ENCODE measurements around the gene RAB5B.
A peak's percentile ranks its signal among the peaks of the same experiment; 100 is the strongest.
"Not testable (repeated sequence)": the region's sequence is repeated elsewhere in the genome, so short reads cannot be mapped to it uniquely, and the experiment has no call there.

Gene RAB5B

DNA sequence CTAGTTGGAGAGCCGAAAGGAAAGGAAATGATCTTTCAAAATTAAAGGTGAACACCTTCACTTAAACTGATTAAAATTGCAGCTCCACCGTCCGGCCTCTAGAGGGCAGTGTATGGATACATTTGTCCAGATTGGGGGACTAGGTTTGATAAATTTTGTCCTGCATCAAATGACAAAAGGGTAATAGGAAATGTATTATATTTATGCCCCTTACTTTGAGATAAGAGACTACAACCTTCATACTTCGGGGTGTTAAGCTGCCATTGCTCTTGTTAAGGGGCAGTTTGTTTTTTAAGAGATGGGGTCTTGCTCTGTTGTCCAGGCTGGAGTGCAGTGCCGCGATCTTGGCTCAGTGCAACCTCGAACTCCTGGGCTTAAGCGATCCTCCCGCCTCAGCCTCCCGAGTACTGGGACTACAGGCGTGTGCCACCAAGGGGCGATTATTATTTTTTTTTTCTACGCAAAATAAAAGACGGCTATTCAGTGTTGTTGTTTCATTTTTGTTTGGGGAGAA is 22.4 kb downstream of the RAB5B start:
- no peaks in the 10 kb centered on the region for H3K9me2 ChIP-seq (replicated peaks; ENCODE audit: low read depth, low read length)

GRCh38 chr12:55996715-55997534 is 23.0 kb downstream of the RAB5B start, which contains the start of gene SUOX:
Gene SUOX, plus strand, starts transcription at chr12:55997276. Its CDS starts 4,946 bp downstream, at chr12:56002222.
- H3K36me3 ChIP-seq (ENCODE audit: insufficient read depth, low read length): peaks cover 11% of the 10 kb centered on the region; the same call in 1 of the 2 replicates
- TF ChIP-seq, protein P1, sequence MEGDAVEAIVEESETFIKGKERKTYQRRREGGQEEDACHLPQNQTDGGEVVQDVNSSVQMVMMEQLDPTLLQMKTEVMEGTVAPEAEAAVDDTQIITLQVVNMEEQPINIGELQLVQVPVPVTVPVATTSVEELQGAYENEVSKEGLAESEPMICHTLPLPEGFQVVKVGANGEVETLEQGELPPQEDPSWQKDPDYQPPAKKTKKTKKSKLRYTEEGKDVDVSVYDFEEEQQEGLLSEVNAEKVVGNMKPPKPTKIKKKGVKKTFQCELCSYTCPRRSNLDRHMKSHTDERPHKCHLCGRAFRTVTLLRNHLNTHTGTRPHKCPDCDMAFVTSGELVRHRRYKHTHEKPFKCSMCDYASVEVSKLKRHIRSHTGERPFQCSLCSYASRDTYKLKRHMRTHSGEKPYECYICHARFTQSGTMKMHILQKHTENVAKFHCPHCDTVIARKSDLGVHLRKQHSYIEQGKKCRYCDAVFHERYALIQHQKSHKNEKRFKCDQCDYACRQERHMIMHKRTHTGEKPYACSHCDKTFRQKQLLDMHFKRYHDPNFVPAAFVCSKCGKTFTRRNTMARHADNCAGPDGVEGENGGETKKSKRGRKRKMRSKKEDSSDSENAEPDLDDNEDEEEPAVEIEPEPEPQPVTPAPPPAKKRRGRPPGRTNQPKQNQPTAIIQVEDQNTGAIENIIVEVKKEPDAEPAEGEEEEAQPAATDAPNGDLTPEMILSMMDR (conservative IDR thresholded peaks at IDR 0.05; ENCODE audit: low read length): no peak
- no peak for TF ChIP-seq EZH2phosphoT487 (IDR thresholded peaks at IDR 0.05; ENCODE audit: borderline replicate concordance)
- no peak within 1 kb of the TSS for H3K9ac ChIP-seq (ENCODE audit: low read depth, low read length, poor library complexity, severe bottlenecking)
- no peaks in the 10 kb centered on the region for H3F3A ChIP-seq (ENCODE audit: low read depth)
- H3K4me2 ChIP-seq (ENCODE audit: low read depth, low read length, poor library complexity, severe bottlenecking): no peak within 1 kb of the TSS
- H3K4me1 ChIP-seq (ENCODE audit: insufficient read depth, low read length, poor library complexity, severe bottlenecking): no peaks in the 10 kb centered on the region
- no peaks in the 10 kb centered on the region for H3K27me3 ChIP-seq (ENCODE audit: insufficient read depth, low read length, poor library complexity, severe bottlenecking)
- H2AFZ ChIP-seq (ENCODE audit: low read length): no peak within 1 kb of the TSS
- no peaks in the 10 kb centered on the region for H3K9me2 ChIP-seq (replicated peaks; ENCODE audit: low read depth, low read length)
- H3K4me3 ChIP-seq (ENCODE audit: low read length, poor library complexity, severe bottlenecking): no peak within 1 kb of the TSS
- no peaks in the 10 kb centered on the region for H4K20me1 ChIP-seq (ENCODE audit: insufficient read depth, low read length, poor library complexity, severe bottlenecking)
- no peaks in the 10 kb centered on the region for H3K9me3 ChIP-seq (ENCODE audit: insufficient read depth, low read depth, low read length)
- no peaks in the 10 kb centered on the region for H3K79me2 ChIP-seq (ENCODE audit: insufficient read depth, low read length)

More for the DNA sequence above, 22.4 kb downstream of the RAB5B start:
- Histone ChIP-seq H3K9ac (ENCODE audit: low read depth, low read length, poor library complexity, severe bottlenecking) (no peak overlapping the region), H3K27me3 (ENCODE audit: insufficient read depth, low read length, poor library complexity, severe bottlenecking) (no peaks in the 10 kb centered on the region), H4K20me1 (ENCODE audit: insufficient read depth, low read length, poor library complexity, severe bottlenecking) (no peaks in the 10 kb centered on the region), H3K9me3 (ENCODE audit: insufficient read depth, low read depth, low read length) (no peaks in the 10 kb centered on the region), H3K4me3 (ENCODE audit: low read length, poor library complexity, severe bottlenecking) (no peak overlapping the region), H3F3A (ENCODE audit: low read depth) (no peaks in the 10 kb centered on the region), H3K4me2 (ENCODE audit: low read depth, low read length, poor library complexity, severe bottlenecking) (no peak overlapping the region), H3K36me3 (ENCODE audit: insufficient read depth, low read length) (peaks cover 16% of the 10 kb centered on the region; the same call in 1 of the 2 replicates), H3K4me1 (ENCODE audit: insufficient read depth, low read length, poor library complexity, severe bottlenecking) (no peaks in the 10 kb centered on the region), H3K79me2 (ENCODE audit: insufficient read depth, low read length) (no peaks in the 10 kb centered on the region), H2AFZ (ENCODE audit: low read length) (no peak overlapping the region)
- TF ChIP-seq, protein P1 (conservative IDR thresholded peaks at IDR 0.05; ENCODE audit: low read length): peak; percentile 98
- no peak for TF ChIP-seq EZH2phosphoT487 (IDR thresholded peaks at IDR 0.05; ENCODE audit: borderline replicate concordance)

DNA sequence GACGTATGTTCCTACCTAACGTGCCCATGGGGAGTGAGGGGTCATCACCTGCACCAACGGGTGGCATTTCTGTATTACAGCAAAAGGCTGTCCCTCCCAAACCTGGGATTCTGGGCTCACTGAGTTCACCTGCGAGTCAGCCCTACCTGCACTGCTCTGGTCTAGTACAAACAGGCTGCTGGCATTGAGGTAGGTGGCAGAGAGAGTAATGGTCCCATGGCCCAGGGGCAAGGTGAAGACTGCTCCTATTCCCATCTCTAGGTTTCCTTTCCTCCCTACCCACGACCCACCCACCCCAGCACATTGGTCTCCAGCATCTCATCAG is 23.6 kb downstream of the RAB5B start:
- Histone ChIP-seq H4K20me1 (ENCODE audit: insufficient read depth, low read length, poor library complexity, severe bottlenecking) (no peaks in the 10 kb centered on the region), H3K9me2 (replicated peaks; ENCODE audit: low read depth, low read length) (no peaks in the 10 kb centered on the region), H2AFZ (ENCODE audit: low read length) (no peak overlapping the region), H3K4me2 (ENCODE audit: low read depth, low read length, poor library complexity, severe bottlenecking) (no peak overlapping the region), H3F3A (ENCODE audit: low read depth) (no peaks in the 10 kb centered on the region), H3K9me3 (ENCODE audit: insufficient read depth, low read depth, low read length) (no peaks in the 10 kb centered on the region), H3K9ac (ENCODE audit: low read depth, low read length, poor library complexity, severe bottlenecking) (no peak overlapping the region), H3K4me1 (ENCODE audit: insufficient read depth, low read length, poor library complexity, severe bottlenecking) (no peaks in the 10 kb centered on the region), H3K79me2 (ENCODE audit: insufficient read depth, low read length) (no peaks in the 10 kb centered on the region), H3K4me3 (ENCODE audit: low read length, poor library complexity, severe bottlenecking) (no peak overlapping the region), H3K27me3 (ENCODE audit: insufficient read depth, low read length, poor library complexity, severe bottlenecking) (no peaks in the 10 kb centered on the region), H3K36me3 (ENCODE audit: insufficient read depth, low read length) (peaks cover 5% of the 10 kb centered on the region; the same call in 1 of the 2 replicates)
- no peak for TF ChIP-seq EZH2phosphoT487 (IDR thresholded peaks at IDR 0.05; ENCODE audit: borderline replicate concordance)
- TF ChIP-seq, protein P1 (conservative IDR thresholded peaks at IDR 0.05; ENCODE audit: low read length): no peak

GRCh38 chr12:55999522-55999921 is 25.6 kb downstream of the RAB5B start:
- not testable (repeated sequence) for H3K9ac ChIP-seq (ENCODE audit: low read depth, low read length, poor library complexity, severe bottlenecking); H3K9me2 ChIP-seq (replicated peaks; ENCODE audit: low read depth, low read length); H3K4me2 ChIP-seq (ENCODE audit: low read depth, low read length, poor library complexity, severe bottlenecking); H3K4me1 ChIP-seq (ENCODE audit: insufficient read depth, low read length, poor library complexity, severe bottlenecking); H3K36me3 ChIP-seq (ENCODE audit: insufficient read depth, low read length); H3K9me3 ChIP-seq (ENCODE audit: insufficient read depth, low read depth, low read length); H3F3A ChIP-seq (ENCODE audit: low read depth); H3K79me2 ChIP-seq (ENCODE audit: insufficient read depth, low read length); H4K20me1 ChIP-seq (ENCODE audit: insufficient read depth, low read length, poor library complexity, severe bottlenecking); H3K27me3 ChIP-seq (ENCODE audit: insufficient read depth, low read length, poor library complexity, severe bottlenecking); H3K4me3 ChIP-seq (ENCODE audit: low read length, poor library complexity, severe bottlenecking); H2AFZ ChIP-seq (ENCODE audit: low read length)

DNA sequence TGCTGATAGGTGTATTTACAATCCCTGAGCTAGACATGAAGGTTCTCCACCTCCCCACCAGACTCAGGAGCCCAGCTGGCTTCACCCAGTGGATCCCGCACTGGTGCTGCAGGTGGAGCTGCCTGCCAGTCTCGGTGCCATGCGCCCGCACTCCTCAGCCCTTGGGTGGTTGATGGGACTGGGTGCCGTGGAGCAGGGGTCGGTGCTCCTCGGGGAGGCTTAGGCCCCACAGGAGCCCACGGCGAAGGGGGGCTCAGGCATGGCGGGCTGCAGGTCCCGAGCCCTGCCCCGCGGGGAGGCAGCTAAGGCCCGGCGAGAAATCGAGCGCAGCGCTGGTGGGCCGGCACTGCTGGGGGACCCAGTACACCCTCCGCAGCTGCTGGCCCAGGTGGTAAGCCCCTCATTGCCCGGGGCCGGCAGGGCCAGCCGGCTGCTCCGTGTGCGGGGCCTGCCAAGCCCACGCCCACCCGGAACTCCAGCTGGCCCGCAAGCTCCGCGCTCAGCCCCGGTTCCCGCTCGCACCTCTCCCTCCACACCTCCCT is 26.2 kb downstream of the RAB5B start:
- not testable (repeated sequence) for H2AFZ ChIP-seq (ENCODE audit: low read length); H3F3A ChIP-seq (ENCODE audit: low read depth); H3K9ac ChIP-seq (ENCODE audit: low read depth, low read length, poor library complexity, severe bottlenecking); H3K9me2 ChIP-seq (replicated peaks; ENCODE audit: low read depth, low read length); H3K4me1 ChIP-seq (ENCODE audit: insufficient read depth, low read length, poor library complexity, severe bottlenecking); H3K9me3 ChIP-seq (ENCODE audit: insufficient read depth, low read depth, low read length); H4K20me1 ChIP-seq (ENCODE audit: insufficient read depth, low read length, poor library complexity, severe bottlenecking); H3K79me2 ChIP-seq (ENCODE audit: insufficient read depth, low read length); H3K4me3 ChIP-seq (ENCODE audit: low read length, poor library complexity, severe bottlenecking); H3K36me3 ChIP-seq (ENCODE audit: insufficient read depth, low read length); H3K27me3 ChIP-seq (ENCODE audit: insufficient read depth, low read length, poor library complexity, severe bottlenecking); H3K4me2 ChIP-seq (ENCODE audit: low read depth, low read length, poor library complexity, severe bottlenecking)

Measured in Loucy (cell line).